ENCODE measurements around the gene MYOZ2.

DNA sequence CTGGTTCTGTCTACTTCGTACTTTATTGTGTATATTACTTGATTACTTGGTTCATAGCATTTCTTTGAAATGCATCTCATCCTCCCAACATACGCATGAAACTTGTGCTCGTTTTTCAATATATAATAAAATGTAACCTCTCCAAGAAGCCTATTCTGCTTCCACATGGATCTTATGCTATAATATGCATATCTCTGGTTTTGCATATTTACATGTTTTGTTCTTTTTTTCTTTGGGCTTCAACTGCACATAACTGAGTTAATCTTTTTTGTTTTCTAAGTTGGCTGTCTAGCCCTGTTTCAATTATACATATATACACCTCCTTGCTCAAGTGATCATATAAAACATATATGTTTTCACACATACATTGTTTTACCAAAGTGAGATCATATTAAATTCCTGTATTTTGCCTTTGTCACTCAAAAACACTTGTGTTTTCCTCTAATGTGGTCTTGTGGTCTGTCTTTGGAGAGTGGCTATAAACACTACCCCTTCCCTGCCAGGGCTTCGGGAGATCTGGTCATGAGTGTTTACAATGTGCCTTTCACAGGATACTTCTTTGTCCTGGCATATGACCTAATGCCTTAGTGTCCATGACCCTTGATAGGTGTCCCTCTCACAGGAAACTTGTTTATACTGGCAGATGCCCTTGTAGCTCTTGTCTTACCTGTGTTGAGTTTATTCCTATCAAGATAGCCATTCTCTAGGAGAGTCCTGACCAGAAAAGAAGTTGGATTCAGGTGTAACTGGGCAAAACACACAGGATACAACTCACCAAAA lies 94.5 kb downstream of the MYOZ2 start:
- TF ChIP-seq POLR2A (IDR thresholded peaks at IDR 0.05; ENCODE audit: low read depth, low read length) (no peak), TAF1 (IDR thresholded peaks at IDR 0.05; ENCODE audit: borderline replicate concordance, low read depth, low read length) (no peak), POLR2AphosphoS5 (IDR thresholded peaks at IDR 0.05; ENCODE audit: low read depth, low read length) (no peak)

Data from GM12892 (cell line).